CD14-positive monocyte (primary cell): Measurements from ENCODE around the gene NTMT2. TPM values are rescaled to one million over a fixed set of nuclear protein-coding genes. Genes with fewer than 3 reads are reported as not detected.
"Not testable (repeated sequence)": the region's sequence is repeated elsewhere in the genome, so short reads cannot be mapped to it uniquely, and the experiment has no call there.

Experiments
- DNase-seq, 3 donors: peaks; one replicate each; pipeline ENCODE4 v3.0.0-alpha.2; 2011 to 2022
- H2AFZ ChIP-seq: 2 replicates; pipeline ENCODE4 v1.6.0; 2012; ENCODE audit warnings: mild to moderate bottlenecking, low read depth, low read length, inconsistent platforms; ENCODE audit not compliant: insufficient read depth, poor library complexity, severe bottlenecking
- H3K27ac ChIP-seq, 2 donors: 1 replicate in 1 of 2; 2 replicates in 1 of 2; pipeline ENCODE4 v1.5.1; 2012 to 2013; ENCODE audit warnings: low read length in 2 of 2, control low read depth in 1 of 2, inconsistent platforms in 1 of 2, low read depth in 1 of 2, mild to moderate bottlenecking in 1 of 2
- H3K27me3 ChIP-seq, 2 donors: one replicate each; pipeline versions ENCODE4 v1.6.0 to v1.6.1; 2011 to 2013; ENCODE audit warnings: low read length in 2 of 2; ENCODE audit not compliant: control insufficient read depth in 2 of 2, insufficient read depth in 2 of 2
- H3K36me3 ChIP-seq, 2 donors: replicated peaks in 1 of 2; 1 replicate in 1 of 2; 2 replicates in 1 of 2; pipeline versions ENCODE4 v1.5.1 to v1.6.1; 2012 to 2013; ENCODE audit warnings: low read length in 2 of 2, control low read depth in 1 of 2, inconsistent platforms in 1 of 2, mild to moderate bottlenecking in 1 of 2; ENCODE audit not compliant: insufficient read depth in 2 of 2, control insufficient read depth in 1 of 2
- H3K4me1 ChIP-seq, 2 donors: 1 replicate in 1 of 2; 2 replicates in 1 of 2; pipeline versions ENCODE4 v1.5.1 to v1.6.1; 2012 to 2013; ENCODE audit warnings: low read length in 2 of 2, control low read depth in 1 of 2, inconsistent platforms in 1 of 2, mild to moderate bottlenecking in 1 of 2, moderate library complexity in 1 of 2; ENCODE audit not compliant: insufficient read depth in 2 of 2, control insufficient read depth in 1 of 2
- H3K4me2 ChIP-seq: replicated peaks from 2 replicates; pipeline ENCODE3; 2012; ENCODE audit warnings: low read length, moderate library complexity, mild to moderate bottlenecking; ENCODE audit not compliant: poor library complexity, severe bottlenecking; ENCODE audit errors: extremely low read depth
- H3K4me3 ChIP-seq, 3 experiments: fragments of 200-600 bp in 1 of 3; sonication (generic) in 1 of 3; replicated peaks in 1 of 3; 1 replicate in 2 of 3; 2 replicates in 1 of 3; pipeline ENCODE4 v1.5.1; 2011 to 2013; ENCODE audit warnings: low read length in 3 of 3, mild to moderate bottlenecking in 3 of 3, control low read depth in 2 of 3, low read depth in 2 of 3, inconsistent platforms in 1 of 3, moderate library complexity in 1 of 3
- H3K79me2 ChIP-seq: 2 replicates; pipeline ENCODE4 v1.6.0; 2012; ENCODE audit warnings: mild to moderate bottlenecking, control low read depth, inconsistent platforms, low read length, moderate library complexity; ENCODE audit not compliant: insufficient read depth
- H3K9ac ChIP-seq: 2 replicates; pipeline ENCODE4 v1.6.0; 2017; ENCODE audit warnings: low read length, mild to moderate bottlenecking; ENCODE audit not compliant: insufficient read depth, poor library complexity, severe bottlenecking
- H3K9me3 ChIP-seq, 2 donors: replicated peaks in 1 of 2; 1 replicate in 1 of 2; 2 replicates in 1 of 2; pipeline versions ENCODE4 v1.5.1 to v1.6.1; 2012 to 2013; ENCODE audit warnings: low read length in 2 of 2, control low read depth in 1 of 2; ENCODE audit not compliant: control insufficient read depth in 1 of 2, insufficient read depth in 1 of 2
- H4K20me1 ChIP-seq: 2 replicates; pipeline ENCODE4 v1.6.0; 2012; ENCODE audit warnings: mild to moderate bottlenecking, low read length, control low read depth, moderate library complexity; ENCODE audit not compliant: insufficient read depth
- H3K27ac Mint-ChIP-seq, 7 donors: one replicate each; pipeline ENCODE4 v1.8.0; 2020; ENCODE audit warnings: mild to moderate bottlenecking in 7 of 7, mixed read lengths in 7 of 7, moderate library complexity in 6 of 7, inconsistent platforms in 2 of 7
- H3K27me3 Mint-ChIP-seq, 3 donors: one replicate each; pipeline ENCODE4 v1.8.0; 2021 to 2022; ENCODE audit warnings: low read depth in 3 of 3, mild to moderate bottlenecking in 3 of 3, mixed read lengths in 3 of 3, moderate library complexity in 3 of 3, inconsistent platforms in 1 of 3
- H3K36me3 Mint-ChIP-seq, 2 donors: one replicate each; pipeline ENCODE4 v1.8.0; 2020; ENCODE audit warnings: mixed read lengths in 2 of 2, inconsistent platforms in 1 of 2, mild to moderate bottlenecking in 1 of 2
- H3K4me1 Mint-ChIP-seq: one replicate; pipeline ENCODE4 v1.8.0; 2020; ENCODE audit warnings: mild to moderate bottlenecking, mixed read lengths
- H3K4me3 Mint-ChIP-seq, 2 donors: one replicate each; pipeline ENCODE4 v1.8.0; 2020; ENCODE audit warnings: mild to moderate bottlenecking in 2 of 2, mixed read lengths in 2 of 2, moderate library complexity in 1 of 2
- H3K9me3 Mint-ChIP-seq, 7 donors: one replicate each; pipeline ENCODE4 v1.8.0; 2020 to 2022; ENCODE audit warnings: mixed read lengths in 7 of 7, mild to moderate bottlenecking in 6 of 7, moderate library complexity in 6 of 7, inconsistent platforms in 2 of 7
- WGBS: methylation state at CpG from one replicate; pipeline ENCODE4 v1.1.5; 2013; ENCODE audit warnings: missing lambda C conversion rate; ENCODE audit not compliant: insufficient coverage; 5-methylcytosine and 5-hydroxymethylcytosine counted together
- intact Hi-C, 2 donors: fragments of 100-400 bp; cut with micrococcal nuclease; formaldehyde crosslinking; loops; one replicate each; pipeline versions ENCODE4 v1.15.0 to v1.15.1; 2023
- polyA plus RNA-seq, 3 donors: library from polyadenylated mRNA; depleted of rRNA in 1 of 3; unstranded in 2 of 3; stranded (reverse) in 1 of 3; fragments of 300-500 nt in 2 of 3; fragments of >200 nt in 1 of 3; fragmentation: Illumina TruSeq in 2 of 3; gene quantifications; 1 replicate in 2 of 3; 2 replicates in 1 of 3; pipeline ENCODE4 v1.2.3, GENCODE V29; 2012 to 2021
- TF ChIP-seq, protein P1 (sequence below): fragments of 200-600 bp; IDR thresholded peaks from one replicate; pipeline ENCODE4 v1.8.0; 2022; ENCODE audit warnings: antibody characterized with exemption, mild to moderate bottlenecking

NTMT2 gene
- polyA plus RNA-seq, 3 donors: not detected

DNA sequence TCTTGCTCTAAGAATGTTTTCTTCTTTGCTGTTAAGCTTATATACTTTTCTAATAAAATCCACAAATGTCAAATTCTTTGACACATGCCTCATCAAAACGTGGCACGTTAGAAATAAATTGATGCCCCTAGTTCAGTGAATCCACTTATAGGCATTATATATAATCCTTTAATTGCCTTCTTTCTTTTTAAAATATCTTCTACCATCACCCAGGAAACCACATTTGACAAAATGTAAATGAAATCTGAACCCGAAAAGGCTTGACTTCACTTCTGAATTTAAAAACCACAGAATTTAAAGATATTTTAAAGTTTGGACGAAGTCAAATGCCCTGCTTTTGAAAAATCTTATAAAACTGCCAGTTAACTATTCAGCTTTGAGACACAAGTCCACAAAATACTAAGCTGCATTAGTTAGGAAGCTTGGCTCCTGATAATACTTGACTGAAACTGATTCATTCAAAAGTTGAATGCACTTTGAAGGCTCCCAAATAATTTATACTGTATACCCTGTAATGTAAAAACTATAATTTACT lies 48.9 kb upstream of the NTMT2 start:
- Mint-ChIP-seq H3K36me3 (no peaks in the 10 kb centered on the region), H3K9me3 (peaks cover 1 to 9% (median 6%) of the 10 kb centered on the region in 7 donors), H3K4me1 (no peaks in the 10 kb centered on the region), H3K4me3 (no peak overlapping the region), H3K27me3 (peaks cover 0 to 4% (median under 1%) of the 10 kb centered on the region in 3 donors), H3K27ac (no peak overlapping the region)
- TF ChIP-seq, protein P1, sequence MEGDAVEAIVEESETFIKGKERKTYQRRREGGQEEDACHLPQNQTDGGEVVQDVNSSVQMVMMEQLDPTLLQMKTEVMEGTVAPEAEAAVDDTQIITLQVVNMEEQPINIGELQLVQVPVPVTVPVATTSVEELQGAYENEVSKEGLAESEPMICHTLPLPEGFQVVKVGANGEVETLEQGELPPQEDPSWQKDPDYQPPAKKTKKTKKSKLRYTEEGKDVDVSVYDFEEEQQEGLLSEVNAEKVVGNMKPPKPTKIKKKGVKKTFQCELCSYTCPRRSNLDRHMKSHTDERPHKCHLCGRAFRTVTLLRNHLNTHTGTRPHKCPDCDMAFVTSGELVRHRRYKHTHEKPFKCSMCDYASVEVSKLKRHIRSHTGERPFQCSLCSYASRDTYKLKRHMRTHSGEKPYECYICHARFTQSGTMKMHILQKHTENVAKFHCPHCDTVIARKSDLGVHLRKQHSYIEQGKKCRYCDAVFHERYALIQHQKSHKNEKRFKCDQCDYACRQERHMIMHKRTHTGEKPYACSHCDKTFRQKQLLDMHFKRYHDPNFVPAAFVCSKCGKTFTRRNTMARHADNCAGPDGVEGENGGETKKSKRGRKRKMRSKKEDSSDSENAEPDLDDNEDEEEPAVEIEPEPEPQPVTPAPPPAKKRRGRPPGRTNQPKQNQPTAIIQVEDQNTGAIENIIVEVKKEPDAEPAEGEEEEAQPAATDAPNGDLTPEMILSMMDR: no peak
- Histone ChIP-seq H3K79me2 (no peaks in the 10 kb centered on the region), H3K4me3 (no peak overlapping the region), H3K4me1 (no peaks in the 10 kb centered on the region), H3K9me3 (peaks cover 0 to 3% of the 10 kb centered on the region in 2 donors), H3K36me3 (no peaks in the 10 kb centered on the region), H3K27ac (no peak overlapping the region), H3K4me2 (no peak overlapping the region), H2AFZ (no peak overlapping the region), H3K27me3 (no peaks in the 10 kb centered on the region), H3K9ac (no peak overlapping the region), H4K20me1 (no peaks in the 10 kb centered on the region)
- no CpG with 5 or more reads among the region's 4 CpGs for WGBS
- no peak for DNase-seq
- intact Hi-C loops: no loop called here

DNA sequence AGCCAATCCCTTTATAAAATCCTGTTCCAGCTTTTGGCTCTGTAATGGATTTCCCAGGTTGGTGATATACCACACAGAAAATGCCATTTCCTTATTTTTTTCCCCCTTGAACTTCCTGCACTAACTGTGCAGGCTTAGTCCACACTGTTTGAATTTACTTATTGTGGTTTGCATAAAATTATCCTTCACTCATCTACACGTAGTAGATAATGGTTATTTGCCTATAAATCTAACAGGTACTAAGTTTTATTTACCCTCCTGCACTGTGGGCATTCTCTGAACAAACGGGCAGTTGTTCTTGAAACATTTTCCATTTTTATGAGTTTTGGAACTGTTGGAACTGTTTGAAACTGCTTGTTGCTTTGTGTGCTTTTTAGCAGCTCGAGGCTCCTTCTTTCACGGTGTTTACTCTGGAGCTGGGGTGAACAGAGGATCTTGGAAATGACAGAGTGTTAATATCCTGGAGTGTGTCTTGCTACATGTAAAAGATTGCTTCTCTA lies 48.3 kb upstream of the NTMT2 start:
- Histone ChIP-seq H3K9me3 (peaks cover 0 to 3% of the 10 kb centered on the region in 2 donors), H3K4me3 (no peak overlapping the region), H3K9ac (no peak overlapping the region), H3K79me2 (no peaks in the 10 kb centered on the region), H2AFZ (no peak overlapping the region), H3K27ac (no peak overlapping the region), H3K36me3 (no peaks in the 10 kb centered on the region), H4K20me1 (no peaks in the 10 kb centered on the region), H3K4me1 (no peaks in the 10 kb centered on the region), H3K27me3 (no peaks in the 10 kb centered on the region), H3K4me2 (no peak overlapping the region)
- H3K4me1 Mint-ChIP-seq: no peaks in the 10 kb centered on the region
- H3K4me3 Mint-ChIP-seq: no peak overlapping the region
- no peak for DNase-seq
- intact Hi-C loops: no loop called here
- 50% methylated on average over 1 of the region's 4 CpGs for WGBS
- peaks cover 1 to 9% (median 6%) of the 10 kb centered on the region in 7 donors for H3K9me3 Mint-ChIP-seq
- TF ChIP-seq, protein P1: no peak
- H3K36me3 Mint-ChIP-seq: no peaks in the 10 kb centered on the region
- no peak overlapping the region for H3K27ac Mint-ChIP-seq
- H3K27me3 Mint-ChIP-seq: peaks cover 0 to 4% (median 0%) of the 10 kb centered on the region in 3 donors

DNA sequence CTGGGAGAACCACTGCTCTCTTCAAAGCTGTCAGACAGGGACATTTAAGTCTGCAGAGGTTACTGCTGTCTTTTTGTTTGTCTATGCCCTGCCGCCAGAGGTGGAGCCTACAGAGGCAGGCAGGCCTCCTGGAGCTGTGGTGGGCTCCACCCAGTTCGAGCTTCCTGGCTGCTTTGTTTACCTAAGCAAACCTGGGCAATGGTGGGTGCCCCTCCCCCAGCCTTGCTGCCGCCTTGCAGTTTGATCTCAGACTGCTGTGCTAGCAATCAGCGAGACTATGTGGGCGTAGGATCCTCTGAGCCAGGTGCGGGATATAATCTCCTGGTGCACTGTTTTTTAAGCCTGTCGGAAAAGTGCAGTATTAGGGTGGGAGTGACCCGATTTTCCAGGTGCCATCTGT lies 32.6 kb upstream of the NTMT2 start:
- H3K4me3 ChIP-seq, H2AFZ ChIP-seq, H3K36me3 ChIP-seq, H3K4me2 ChIP-seq, DNase-seq, H3K4me3 Mint-ChIP-seq, H3K9ac ChIP-seq, H3K27me3 ChIP-seq, H3K36me3 Mint-ChIP-seq, H4K20me1 ChIP-seq, H3K4me1 Mint-ChIP-seq, H3K79me2 ChIP-seq, H3K27ac ChIP-seq, H3K27me3 Mint-ChIP-seq, H3K27ac Mint-ChIP-seq, H3K4me1 ChIP-seq, intact Hi-C loops: not testable (repeated sequence)
- WGBS: 100% methylated on average over 2 of the region's 8 CpGs
- H3K9me3 ChIP-seq: peaks cover 10 to 15% of the 10 kb centered on the region in 2 donors
- peaks cover 12 to 28% (median 16%) of the 10 kb centered on the region in 7 donors for H3K9me3 Mint-ChIP-seq
